ENCODE data around the gene SAMD4B.

The SAMD4B gene

GRCh38 chr19:39422020-39422419 lies 79.8 kb downstream of the SAMD4B start:
- no peak overlapping the region for H3K9ac ChIP-seq (ENCODE audit: low read length)
- no peak overlapping the region for H3K4me3 ChIP-seq (ENCODE audit: low read length)
- no peaks in the 10 kb centered on the region for H3K4me1 ChIP-seq (ENCODE audit: low read length)
- H3K9me2 ChIP-seq (replicated peaks; ENCODE audit: insufficient read depth, low read length) = no peaks in the 10 kb centered on the region
- no peaks in the 10 kb centered on the region for H3K79me2 ChIP-seq (ENCODE audit: low read length)
- TF ChIP-seq EZH2phosphoT487 (IDR thresholded peaks at IDR 0.05; ENCODE audit: low read length) (no peak), CTCF (IDR thresholded peaks at IDR 0.05; ENCODE audit: low read length) (no peak), EZH2 (optimal IDR thresholded peaks at IDR 0.05; ENCODE audit: low read depth, low read length) (no peak)
- no peak for DNase-seq
- H3F3A ChIP-seq (ENCODE audit: insufficient read depth, low read length) = no peaks in the 10 kb centered on the region
- no peaks in the 10 kb centered on the region for H4K20me1 ChIP-seq (ENCODE audit: insufficient read depth, low read length)
- H3K4me2 ChIP-seq (ENCODE audit: low read depth, low read length) = no peak overlapping the region
- H3K27ac ChIP-seq (ENCODE audit: low read length) = no peak overlapping the region
- no peak overlapping the region for H2AFZ ChIP-seq (ENCODE audit: low read length)
- no peaks in the 10 kb centered on the region for H3K36me3 ChIP-seq (replicated peaks; ENCODE audit: insufficient read depth, low read length)
- H3K27me3 ChIP-seq (replicated peaks; ENCODE audit: insufficient read depth, low read length) = peaks cover 4% of the 10 kb centered on the region; the same call in 1 of the 2 replicates
- H3K9me3 ChIP-seq (replicated peaks; ENCODE audit: insufficient read depth, low read length) = no peaks in the 10 kb centered on the region

GRCh38 chr19:39423258-39424086 lies 81.3 kb downstream of the SAMD4B start:
- Histone ChIP-seq H2AFZ (ENCODE audit: low read length) (no peak overlapping the region), H3K9ac (ENCODE audit: low read length) (no peak overlapping the region), H3K4me3 (ENCODE audit: low read length) (no peak overlapping the region), H3K9me3 (replicated peaks; ENCODE audit: insufficient read depth, low read length) (no peaks in the 10 kb centered on the region), H3K27ac (ENCODE audit: low read length) (no peak overlapping the region), H4K20me1 (ENCODE audit: insufficient read depth, low read length) (no peaks in the 10 kb centered on the region), H3K4me2 (ENCODE audit: low read depth, low read length) (no peak overlapping the region), H3K9me2 (replicated peaks; ENCODE audit: insufficient read depth, low read length) (no peaks in the 10 kb centered on the region), H3K4me1 (ENCODE audit: low read length) (no peaks in the 10 kb centered on the region), H3F3A (ENCODE audit: insufficient read depth, low read length) (no peaks in the 10 kb centered on the region), H3K27me3 (replicated peaks; ENCODE audit: insufficient read depth, low read length) (peaks cover 4% of the 10 kb centered on the region; the same call in 1 of the 2 replicates), H3K79me2 (ENCODE audit: low read length) (no peaks in the 10 kb centered on the region), H3K36me3 (replicated peaks; ENCODE audit: insufficient read depth, low read length) (no peaks in the 10 kb centered on the region)
- TF ChIP-seq CTCF (IDR thresholded peaks at IDR 0.05; ENCODE audit: low read length) (no peak), EZH2 (optimal IDR thresholded peaks at IDR 0.05; ENCODE audit: low read depth, low read length) (no peak)
- no peak for DNase-seq

GRCh38 chr19:39424934-39425333 lies 82.7 kb downstream of the SAMD4B start:
- DNase-seq = no peak

More at GRCh38 chr19:39424934-39425333, 82.7 kb downstream of the SAMD4B start:
- Histone ChIP-seq H3K4me2 (ENCODE audit: low read depth, low read length) (no peak overlapping the region), H3K36me3 (replicated peaks; ENCODE audit: insufficient read depth, low read length) (no peaks in the 10 kb centered on the region), H3K4me3 (ENCODE audit: low read length) (no peak overlapping the region), H3K79me2 (ENCODE audit: low read length) (no peaks in the 10 kb centered on the region), H3F3A (ENCODE audit: insufficient read depth, low read length) (no peaks in the 10 kb centered on the region), H2AFZ (ENCODE audit: low read length) (no peak overlapping the region), H3K9me2 (replicated peaks; ENCODE audit: insufficient read depth, low read length) (no peaks in the 10 kb centered on the region), H3K27ac (ENCODE audit: low read length) (no peak overlapping the region), H3K9me3 (replicated peaks; ENCODE audit: insufficient read depth, low read length) (no peaks in the 10 kb centered on the region), H3K4me1 (ENCODE audit: low read length) (no peaks in the 10 kb centered on the region), H4K20me1 (ENCODE audit: insufficient read depth, low read length) (no peaks in the 10 kb centered on the region), H3K27me3 (replicated peaks; ENCODE audit: insufficient read depth, low read length) (peaks cover 4% of the 10 kb centered on the region; the same call in 1 of the 2 replicates), H3K9ac (ENCODE audit: low read length) (no peak overlapping the region)
- TF ChIP-seq CTCF (IDR thresholded peaks at IDR 0.05; ENCODE audit: low read length) (no peak), EZH2phosphoT487 (IDR thresholded peaks at IDR 0.05; ENCODE audit: low read length) (no peak), EZH2 (optimal IDR thresholded peaks at IDR 0.05; ENCODE audit: low read depth, low read length) (no peak)
